ENCODE results near the gene KPNA5. TPM values are rescaled to one million over a fixed set of nuclear protein-coding genes. Genes with fewer than 3 reads are reported as not detected.
A peak's percentile ranks its signal among the peaks of the same experiment; 100 is the strongest.

The KPNA5 gene
- total and polyA plus RNA-seq, 2 of the 13 experiments (the other 11 are each of a cell fraction or from before 2014, with no cell fraction given): 5.3 to 13.0 TPM

GRCh38 chr6:116680880-116681672 lies at the start of gene KPNA5 (continued):
- peak; percentile 74 for TF ChIP-seq TFDP2 (CRISPR knock-in tag; IDR thresholded peaks at IDR 0.05)
- peak; percentile 88; the same call in 1 of the 2 replicates for TF ChIP-seq ZNF564 (CRISPR knock-in tag; IDR thresholded peaks at IDR 0.05)
- no peak for TF ChIP-seq NCOR1 (IDR thresholded peaks at IDR 0.05; ENCODE audit: borderline replicate concordance, low read length)
- TF ChIP-seq GPBP1L1 (CRISPR knock-in tag; IDR thresholded peaks at IDR 0.05): no peak
- peak; percentile 74 for TF ChIP-seq ZNF619 (CRISPR knock-in tag; IDR thresholded peaks at IDR 0.05)
- TF ChIP-seq TMF1 (CRISPR knock-in tag; IDR thresholded peaks at IDR 0.05; ENCODE audit: low read depth): 0 out of 2 replicates have a peak, but pooled peaks have one; percentile 15
- peak; percentile 45; the same call in 1 of the 2 replicates for TF ChIP-seq ZNF441 (CRISPR knock-in tag; IDR thresholded peaks at IDR 0.05; ENCODE audit: borderline replicate concordance)
- TF ChIP-seq MED1 (CRISPR knock-in tag; IDR thresholded peaks at IDR 0.05): peak; percentile 86
- TF ChIP-seq BCL3 (CRISPR knock-in tag; IDR thresholded peaks at IDR 0.05): peak; percentile 97
- 0 out of 2 replicates have a peak, but pooled peaks have one; percentile 37 for TF ChIP-seq ZNF235 (CRISPR knock-in tag; IDR thresholded peaks at IDR 0.05; ENCODE audit: borderline replicate concordance)
- TF ChIP-seq FUBP1 (CRISPR knock-in tag; IDR thresholded peaks at IDR 0.05; ENCODE audit: borderline replicate concordance): no peak
- no peak for TF ChIP-seq JDP2 (CRISPR knock-in tag; IDR thresholded peaks at IDR 0.05; ENCODE audit: borderline replicate concordance)
- TF ChIP-seq ZNF512 (CRISPR knock-in tag; IDR thresholded peaks at IDR 0.05): 0 out of 2 replicates have a peak, but pooled peaks have one; percentile 50
- TF ChIP-seq TERF1 (CRISPR knock-in tag; IDR thresholded peaks at IDR 0.05): no peak
- peak; percentile 94 for TF ChIP-seq ZNF747 (CRISPR knock-in tag; IDR thresholded peaks at IDR 0.05; ENCODE audit: borderline replicate concordance)
- peak; percentile 96 for TF ChIP-seq SPEN (CRISPR knock-in tag; IDR thresholded peaks at IDR 0.05; ENCODE audit: low read depth)
- peak; percentile 79; the same call in 1 of the 2 replicates for TF ChIP-seq ZNF446 (CRISPR knock-in tag; IDR thresholded peaks at IDR 0.05)
